ENCODE measurements around the gene AFP.

Gene AFP

GRCh38 chr4:73396993-73397972 lies 38.7 kb upstream of the AFP start:
- peak in 1 of 2 donors; percentile 5 for DNase-seq (ENCODE audit: low read depth in 2 of 2)
- no peak overlapping the region for H3K4me3 ChIP-seq (replicated peaks in 1 of 2; ENCODE audit: low read depth in 2 of 2, low read length in 2 of 2)
- no peak for TF ChIP-seq CTCF (IDR thresholded peaks at IDR 0.05; ENCODE audit: low read depth, low read length)

- no peak for TF ChIP-seq CTCF (IDR thresholded peaks at IDR 0.05; ENCODE audit: low read depth, low read length)
- no peak for DNase-seq (ENCODE audit: low read depth in 2 of 2)
- H3K4me3 ChIP-seq (replicated peaks in 1 of 2; ENCODE audit: low read depth in 2 of 2, low read length in 2 of 2), result no peak overlapping the region
These were observed 34.6 kb upstream of the AFP start for GRCh38 chr4:73401412-73401811.

GRCh38 chr4:73404042-73404441 lies 32.0 kb upstream of the AFP start, which contains the start of gene ALB:
Gene ALB (plus strand): TSS chr4:73404287. CDS start chr4:73404328, 41 bp downstream.
- DNase-seq (ENCODE audit: low read depth in 2 of 2), result no peak
- no peak for TF ChIP-seq CTCF (IDR thresholded peaks at IDR 0.05; ENCODE audit: low read depth, low read length)
- H3K4me3 ChIP-seq (replicated peaks in 1 of 2; ENCODE audit: low read depth in 2 of 2, low read length in 2 of 2), result no peak within 1 kb of the TSS

GRCh38 chr4:73404457-73404856 lies 31.6 kb upstream of the AFP start:
- no peak for DNase-seq (ENCODE audit: low read depth in 2 of 2)
- no peak for TF ChIP-seq CTCF (IDR thresholded peaks at IDR 0.05; ENCODE audit: low read depth, low read length)
- H3K4me3 ChIP-seq (replicated peaks in 1 of 2; ENCODE audit: low read depth in 2 of 2, low read length in 2 of 2), result no peak overlapping the region

GRCh38 chr4:73405138-73405537 lies 30.9 kb upstream of the AFP start:
- no peak for DNase-seq (ENCODE audit: low read depth in 2 of 2)
- TF ChIP-seq CTCF (IDR thresholded peaks at IDR 0.05; ENCODE audit: low read depth, low read length), result no peak
- no peak overlapping the region for H3K4me3 ChIP-seq (replicated peaks in 1 of 2; ENCODE audit: low read depth in 2 of 2, low read length in 2 of 2)

GRCh38 chr4:73406548-73406875 lies 29.5 kb upstream of the AFP start:
- TF ChIP-seq CTCF (IDR thresholded peaks at IDR 0.05; ENCODE audit: low read depth, low read length), result no peak
- no peak overlapping the region for H3K4me3 ChIP-seq (replicated peaks in 1 of 2; ENCODE audit: low read depth in 2 of 2, low read length in 2 of 2)
- DNase-seq (ENCODE audit: low read depth in 2 of 2), result peak in 1 of 2 donors; percentile 2
